HG03432 (cell line): ENCODE measurements around the gene PLAA.
A peak's percentile ranks its signal among the peaks of the same experiment; 100 is the strongest.

ENCODE experiments used
- ATAC-seq: cut with Tn5 transposase; IDR thresholded peaks from one replicate; pipeline ENCODE4 v1.9.1; 2021; ENCODE audit warnings: mild to moderate bottlenecking, moderate library complexity; ENCODE audit not compliant: unreplicated experiment

PLAA gene

GRCh38 chr9:26946753-26947727 is at the start of gene PLAA:
PLAA (minus strand) TSS chr9:26947242; CDS start chr9:26947045, 197 bp downstream.
- peak; percentile 99 for ATAC-seq

GRCh38 chr9:26995810-26996209 is 48.8 kb upstream of the PLAA start:
- ATAC-seq = no peak

- ATAC-seq = peak; percentile 71
Measured at GRCh38 chr9:26983340-26983739, 36.3 kb upstream of the PLAA start.

GRCh38 chr9:26975728-26976707 is 29.0 kb upstream of the PLAA start:
- ATAC-seq = no peak

- ATAC-seq = no peak
Measured at GRCh38 chr9:26974927-26975326, 27.9 kb upstream of the PLAA start.

GRCh38 chr9:26973989-26974388 is 26.9 kb upstream of the PLAA start:
- no peak for ATAC-seq

- no peak for ATAC-seq
Measured at GRCh38 chr9:26971721-26972120, 24.7 kb upstream of the PLAA start.

GRCh38 chr9:26956860-26957233 is 9.8 kb upstream of the PLAA start:
- ATAC-seq = no peak

GRCh38 chr9:26955921-26956859 is 9.1 kb upstream of the PLAA start, which contains the start of gene IFT74:
IFT74 (plus strand) TSS chr9:26956412; CDS start chr9:26961968, 5,556 bp downstream.
- peak; percentile 100 for ATAC-seq

- ATAC-seq = peak; percentile 27
Measured at GRCh38 chr9:26955222-26955903, 8.3 kb upstream of the PLAA start.

- no peak for ATAC-seq
Measured at GRCh38 chr9:26954050-26954508, 7.0 kb upstream of the PLAA start.

GRCh38 chr9:26951794-26952193 is 4.8 kb upstream of the PLAA start:
- ATAC-seq = no peak

- ATAC-seq = no peak
Measured at GRCh38 chr9:26950521-26950920, 3.5 kb upstream of the PLAA start.

- no peak for ATAC-seq
Measured at GRCh38 chr9:26949637-26950069, 2.6 kb upstream of the PLAA start.

- no peak for ATAC-seq
Measured at GRCh38 chr9:26947736-26948135, 694 bp upstream of the PLAA start.

- ATAC-seq = no peak
Measured at GRCh38 chr9:26945591-26945990, 1.5 kb downstream of the PLAA start.

GRCh38 chr9:26940779-26941178 is 6.3 kb downstream of the PLAA start:
- ATAC-seq = no peak

GRCh38 chr9:26939955-26940711 is 6.9 kb downstream of the PLAA start:
- no peak for ATAC-seq
